Measurements from ENCODE around the gene HAUS2. TPM values are rescaled to one million over a fixed set of nuclear protein-coding genes. Genes with fewer than 3 reads are reported as not detected.
A peak's percentile ranks its signal among the peaks of the same experiment; 100 is the strongest.

The HAUS2 gene
- total RNA-seq, 1 donor from 2014 or later = 72.2 TPM

DNA sequence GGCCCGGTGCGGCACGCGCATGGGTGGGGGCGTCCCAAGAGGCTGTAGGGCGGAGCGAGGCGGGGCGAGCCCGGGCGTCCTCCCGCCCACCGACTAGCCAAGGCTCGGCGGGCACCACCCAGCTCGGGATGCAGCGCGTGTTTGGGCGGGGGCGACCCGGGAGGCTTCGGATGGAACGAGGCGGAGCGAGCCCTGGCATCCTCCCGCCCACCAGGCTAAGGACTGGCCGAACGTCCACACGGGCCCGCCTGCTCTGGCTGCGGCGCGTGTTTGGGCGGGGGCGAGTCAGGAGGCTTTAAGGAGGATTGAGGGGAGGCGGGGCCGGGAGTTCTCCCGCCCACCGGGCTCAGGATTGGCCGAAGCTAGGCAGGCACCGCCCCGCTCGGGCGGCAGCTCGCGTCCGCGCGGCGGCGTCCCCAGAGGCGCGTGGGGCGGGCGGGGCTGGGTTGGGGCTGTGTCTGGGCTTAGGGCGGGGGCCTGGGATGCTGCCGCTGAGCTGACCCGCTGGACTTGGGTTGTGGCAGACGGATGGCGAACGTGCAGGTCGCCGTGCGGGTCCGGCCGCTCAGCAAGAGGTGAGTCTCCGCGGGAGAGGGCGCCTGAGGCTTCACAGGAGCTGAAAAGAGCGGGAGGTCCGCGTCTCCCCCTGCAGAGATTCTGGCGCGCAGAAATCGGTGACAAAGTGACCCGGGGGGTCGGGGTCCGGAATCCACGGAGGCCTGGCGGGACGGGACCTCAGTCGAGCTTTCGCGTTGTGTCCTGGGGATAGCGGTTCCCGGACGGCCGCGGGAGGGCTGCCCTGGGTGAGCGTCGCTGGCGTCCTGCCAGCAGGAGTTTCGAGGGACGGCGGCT, 26.8 kb downstream of the HAUS2 start, which contains the start of gene STARD9:
TSS of gene STARD9 (plus strand) at position 419 of the 852 bp plus-strand sequence. CDS start at position 529, 110 bp downstream.
- H3K27me3 Mint-ChIP-seq (ENCODE audit: insufficient read depth, low read depth) = peaks cover 7% of the 10 kb centered on the region
- Histone ChIP-seq H3K9ac (peak within 1 kb of the TSS; percentile 31), H3K27me3 (peaks cover 24% of the 10 kb centered on the region), H3K27ac (no peak within 1 kb of the TSS), H3K79me2 (ENCODE audit: low read depth) (peaks cover 33% of the 10 kb centered on the region), H3K4me3 (peak within 1 kb of the TSS; percentile 63), H3K9me3 (ENCODE audit: low read depth) (no peaks in the 10 kb centered on the region), H3K4me1 (peaks cover 9% of the 10 kb centered on the region), H3K4me2 (peak within 1 kb of the TSS; percentile 83), H3F3A (ENCODE audit: low read depth) (peaks cover 21% of the 10 kb centered on the region), H3K36me3 (no peaks in the 10 kb centered on the region), H2AFZ (replicated peaks) (peak within 1 kb of the TSS; percentile 56), H4K20me1 (ENCODE audit: low read depth) (peaks cover 6% of the 10 kb centered on the region)
- peaks cover 16% of the 10 kb centered on the region for H3K36me3 Mint-ChIP-seq
- H3K4me1 Mint-ChIP-seq = peaks cover 16% of the 10 kb centered on the region
- peak within 1 kb of the TSS; percentile 97 for H3K4me3 Mint-ChIP-seq
- H3K9me3 Mint-ChIP-seq = no peaks in the 10 kb centered on the region
- peak within 1 kb of the TSS; percentile 92 for H3K27ac Mint-ChIP-seq
- TF ChIP-seq EZH2 (IDR thresholded peaks at IDR 0.05) (peak; percentile 36), EZH2phosphoT487 (IDR thresholded peaks at IDR 0.05) (no peak)
- TF ChIP-seq, protein P1, sequence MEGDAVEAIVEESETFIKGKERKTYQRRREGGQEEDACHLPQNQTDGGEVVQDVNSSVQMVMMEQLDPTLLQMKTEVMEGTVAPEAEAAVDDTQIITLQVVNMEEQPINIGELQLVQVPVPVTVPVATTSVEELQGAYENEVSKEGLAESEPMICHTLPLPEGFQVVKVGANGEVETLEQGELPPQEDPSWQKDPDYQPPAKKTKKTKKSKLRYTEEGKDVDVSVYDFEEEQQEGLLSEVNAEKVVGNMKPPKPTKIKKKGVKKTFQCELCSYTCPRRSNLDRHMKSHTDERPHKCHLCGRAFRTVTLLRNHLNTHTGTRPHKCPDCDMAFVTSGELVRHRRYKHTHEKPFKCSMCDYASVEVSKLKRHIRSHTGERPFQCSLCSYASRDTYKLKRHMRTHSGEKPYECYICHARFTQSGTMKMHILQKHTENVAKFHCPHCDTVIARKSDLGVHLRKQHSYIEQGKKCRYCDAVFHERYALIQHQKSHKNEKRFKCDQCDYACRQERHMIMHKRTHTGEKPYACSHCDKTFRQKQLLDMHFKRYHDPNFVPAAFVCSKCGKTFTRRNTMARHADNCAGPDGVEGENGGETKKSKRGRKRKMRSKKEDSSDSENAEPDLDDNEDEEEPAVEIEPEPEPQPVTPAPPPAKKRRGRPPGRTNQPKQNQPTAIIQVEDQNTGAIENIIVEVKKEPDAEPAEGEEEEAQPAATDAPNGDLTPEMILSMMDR (IDR thresholded peaks at IDR 0.05) = peak; percentile 3
- DNase-seq (ENCODE audit: low spot score) = peak; percentile 99

DNA sequence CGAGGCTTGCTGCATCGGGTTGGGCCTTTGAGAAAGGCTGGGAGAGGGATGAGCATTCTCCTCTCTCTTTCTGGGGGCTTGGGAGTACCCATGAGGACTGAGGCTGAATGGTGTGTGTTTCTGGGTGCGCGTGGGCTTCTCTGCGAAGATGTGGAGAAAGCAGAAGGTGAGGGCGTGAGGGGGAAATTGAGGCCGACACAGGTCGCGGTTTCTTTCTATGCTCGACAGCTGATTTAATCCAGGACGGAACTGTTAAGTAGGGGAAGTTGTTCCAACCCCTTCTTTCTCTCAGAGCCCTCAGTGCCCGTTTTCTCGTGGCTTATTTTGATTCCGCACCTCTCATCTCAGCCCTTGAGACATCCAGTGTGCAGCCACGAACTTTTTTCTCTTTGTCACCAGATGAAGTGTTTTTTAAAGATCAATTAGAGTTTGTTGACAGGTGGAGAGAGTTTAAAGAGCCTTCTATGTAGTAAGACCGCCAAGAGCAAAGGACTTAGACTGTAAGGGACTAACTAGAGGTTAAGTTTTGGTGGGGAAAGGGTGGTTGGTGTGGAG, 27.5 kb downstream of the HAUS2 start:
- H3K27me3 Mint-ChIP-seq (ENCODE audit: insufficient read depth, low read depth) = peaks cover 7% of the 10 kb centered on the region
- peak overlapping the region; percentile 27 for H2AFZ ChIP-seq (replicated peaks)
- peak overlapping the region; percentile 97 for H3K4me3 Mint-ChIP-seq
- H3K4me1 ChIP-seq = peaks cover 9% of the 10 kb centered on the region
- peak overlapping the region; percentile 31 for H3K9ac ChIP-seq
- H3K4me1 Mint-ChIP-seq = peaks cover 21% of the 10 kb centered on the region
- H3K36me3 Mint-ChIP-seq = peaks cover 14% of the 10 kb centered on the region
- peaks cover 26% of the 10 kb centered on the region for H3F3A ChIP-seq (ENCODE audit: low read depth)
- no peaks in the 10 kb centered on the region for H3K36me3 ChIP-seq
- no peak overlapping the region for H3K27ac ChIP-seq
- peaks cover 31% of the 10 kb centered on the region for H3K27me3 ChIP-seq
- TF ChIP-seq, protein P1 (IDR thresholded peaks at IDR 0.05) = no peak
- TF ChIP-seq EZH2 (IDR thresholded peaks at IDR 0.05) (no peak), EZH2phosphoT487 (IDR thresholded peaks at IDR 0.05) (no peak)
- peaks cover 6% of the 10 kb centered on the region for H4K20me1 ChIP-seq (ENCODE audit: low read depth)
- H3K9me3 Mint-ChIP-seq = no peaks in the 10 kb centered on the region
- H3K27ac Mint-ChIP-seq = peak overlapping the region; percentile 92
- peak overlapping the region; percentile 83 for H3K4me2 ChIP-seq
- no peaks in the 10 kb centered on the region for H3K9me3 ChIP-seq (ENCODE audit: low read depth)
- H3K4me3 ChIP-seq = peak overlapping the region; percentile 63
- peaks cover 33% of the 10 kb centered on the region for H3K79me2 ChIP-seq (ENCODE audit: low read depth)
- no peak for DNase-seq (ENCODE audit: low spot score)

- peaks cover 7% of the 10 kb centered on the region for H3K27me3 Mint-ChIP-seq (ENCODE audit: insufficient read depth, low read depth)
- no peaks in the 10 kb centered on the region for H3K9me3 ChIP-seq (ENCODE audit: low read depth)
- no peak overlapping the region for H3K9ac ChIP-seq
- H3K36me3 ChIP-seq = no peaks in the 10 kb centered on the region
- TF ChIP-seq EZH2phosphoT487 (IDR thresholded peaks at IDR 0.05) (no peak), EZH2 (IDR thresholded peaks at IDR 0.05) (no peak)
- TF ChIP-seq, protein P1 (IDR thresholded peaks at IDR 0.05) = no peak
- no peak overlapping the region for H2AFZ ChIP-seq (replicated peaks)
- peak overlapping the region; percentile 97 for H3K4me3 Mint-ChIP-seq
- no peak for DNase-seq (ENCODE audit: low spot score)
- peaks cover 12% of the 10 kb centered on the region for H3K4me1 ChIP-seq
- H3K27ac Mint-ChIP-seq = no peak overlapping the region
- peak overlapping the region; percentile 83 for H3K4me2 ChIP-seq
- H4K20me1 ChIP-seq (ENCODE audit: low read depth) = peaks cover 9% of the 10 kb centered on the region
- no peaks in the 10 kb centered on the region for H3K9me3 Mint-ChIP-seq
- H3K27me3 ChIP-seq = peaks cover 34% of the 10 kb centered on the region
- peaks cover 26% of the 10 kb centered on the region for H3K4me1 Mint-ChIP-seq
- H3K27ac ChIP-seq = no peak overlapping the region
- H3K4me3 ChIP-seq = peak overlapping the region; percentile 63
- H3K36me3 Mint-ChIP-seq = peaks cover 13% of the 10 kb centered on the region
- H3K79me2 ChIP-seq (ENCODE audit: low read depth) = peaks cover 34% of the 10 kb centered on the region
- peaks cover 31% of the 10 kb centered on the region for H3F3A ChIP-seq (ENCODE audit: low read depth)
Observed at GRCh38 chr15:42576776-42577175, 28.1 kb downstream of the HAUS2 start.

Data from neural progenitor cell (in vitro differentiated cells).